Neural cell (in vitro differentiated cells): ENCODE results near the gene RBM43. TPM values are rescaled to one million over a fixed set of nuclear protein-coding genes. Genes with fewer than 3 reads are reported as not detected.

Source experiments
- H2AFZ ChIP-seq: fragments of 200-600, 300-800 bp; sonication (generic), shearing (Covaris generic); 2 replicates; pipeline ENCODE4 v1.6.0; 2014; ENCODE audit warnings: low read depth, mild to moderate bottlenecking, antibody characterized with exemption, low read length, moderate library complexity
- H3F3A ChIP-seq: fragments of 200-600 bp; shearing (Covaris generic); 2 replicates; pipeline ENCODE4 v1.6.1; 2016; ENCODE audit warnings: mild to moderate bottlenecking, moderate library complexity, mixed read lengths, antibody characterized with exemption, low read length; ENCODE audit not compliant: insufficient read depth, poor library complexity, severe bottlenecking
- H3K27ac ChIP-seq: fragments of 200-600, 300-800 bp; sonication (generic), shearing (Covaris generic); 2 replicates; pipeline ENCODE4 v1.5.1; 2014; ENCODE audit warnings: mild to moderate bottlenecking, low read length, moderate library complexity
- H3K27me3 ChIP-seq: fragments of 300-800, 200-600 bp; sonication (generic), shearing (Covaris generic); 2 replicates; pipeline ENCODE4 v1.6.0; 2014; ENCODE audit warnings: mild to moderate bottlenecking, low read depth, low read length, moderate library complexity; ENCODE audit not compliant: insufficient read depth
- H3K36me3 ChIP-seq: fragments of 300-800, 200-600 bp; sonication (generic), shearing (Covaris generic); 2 replicates; pipeline ENCODE4 v1.5.1; 2014; ENCODE audit warnings: mild to moderate bottlenecking, antibody characterized with exemption, low read length, moderate library complexity; ENCODE audit not compliant: insufficient read depth
- H3K4me2 ChIP-seq: fragments of 300-800, 200-600 bp; sonication (generic), shearing (Covaris generic); 2 replicates; pipeline ENCODE4 v1.6.0; 2014; ENCODE audit warnings: mild to moderate bottlenecking, low read length
- H3K4me3 ChIP-seq: fragments of 300-800, 200-600 bp; sonication (generic), shearing (Covaris generic); 2 replicates; pipeline ENCODE4 v1.5.1; 2014; ENCODE audit warnings: mild to moderate bottlenecking, low read length, moderate library complexity
- H3K79me2 ChIP-seq: fragments of 200-600 bp; shearing (Covaris generic); replicated peaks from 2 replicates; pipeline ENCODE4 v1.6.0; 2014; ENCODE audit warnings: mild to moderate bottlenecking, low read length, moderate library complexity; ENCODE audit not compliant: insufficient read depth
- H3K9ac ChIP-seq: fragments of 300-800, 200-600 bp; sonication (generic), shearing (Covaris generic); 2 replicates; pipeline ENCODE4 v1.6.1; 2016; ENCODE audit warnings: mild to moderate bottlenecking, low read length, mixed read lengths
- H3K9me2 ChIP-seq: fragments of 200-600 bp; shearing (Covaris generic); 2 replicates; pipeline ENCODE4 v1.6.1; 2016; ENCODE audit warnings: mild to moderate bottlenecking, low read length, mixed read lengths; ENCODE audit not compliant: insufficient read depth
- H3K9me3 ChIP-seq: fragments of 200-600, 300-800 bp; sonication (generic), shearing (Covaris generic); 2 replicates; pipeline ENCODE4 v1.6.1; 2016; ENCODE audit warnings: mild to moderate bottlenecking, mixed run types, low read length, moderate library complexity, mixed read lengths
- H4K20me1 ChIP-seq: fragments of 200-600 bp; shearing (Covaris generic); 2 replicates; pipeline ENCODE4 v1.6.1; 2016; ENCODE audit warnings: mild to moderate bottlenecking, mixed run types; ENCODE audit not compliant: insufficient read depth
- EP300 ChIP-seq: fragments of 450-650 bp; conservative IDR thresholded peaks from 2 replicates; pipeline ENCODE4 v1.6.1; 2014; ENCODE audit warnings: antibody characterized with exemption, mild to moderate bottlenecking, moderate library complexity; ENCODE audit not compliant: poor library complexity, severe bottlenecking
- EZH2 ChIP-seq: fragments of 200-600, 300-800 bp; shearing (Covaris generic), sonication (generic); IDR thresholded peaks from 2 replicates; pipeline ENCODE4 v1.6.1; 2014; ENCODE audit warnings: antibody characterized with exemption, low read length, borderline replicate concordance, mild to moderate bottlenecking; ENCODE audit not compliant: insufficient read depth, poor library complexity, severe bottlenecking
- MXI1 ChIP-seq: fragments of 450-650 bp; conservative IDR thresholded peaks from 2 replicates; pipeline ENCODE4 v1.6.1; 2014; ENCODE audit warnings: antibody characterized with exemption, mild to moderate bottlenecking; ENCODE audit not compliant: poor library complexity, severe bottlenecking
- POLR2AphosphoS5 ChIP-seq: IDR thresholded peaks from 2 replicates; pipeline ENCODE4 v1.6.1; 2012
- RAD21 ChIP-seq: fragments of 450-650 bp; conservative IDR thresholded peaks from 2 replicates; pipeline ENCODE4 v1.6.1; 2014; ENCODE audit warnings: antibody characterized with exemption, mild to moderate bottlenecking, moderate library complexity
- SMC3 ChIP-seq: fragments of 450-650 bp; conservative IDR thresholded peaks from 2 replicates; pipeline ENCODE4 v1.6.1; 2014; ENCODE audit warnings: antibody characterized with exemption, mild to moderate bottlenecking, moderate library complexity; ENCODE audit not compliant: poor library complexity
- TAF1 ChIP-seq: IDR thresholded peaks from 2 replicates; pipeline ENCODE4 v1.6.1; 2012; ENCODE audit warnings: low read depth
- polyA plus RNA-seq: library from polyadenylated mRNA; depleted of rRNA; stranded (reverse); fragments of >200 nt; gene quantifications from 2 replicates; pipeline ENCODE4 v1.2.3, GENCODE V29; 2014
- TF ChIP-seq, protein P1 (sequence below): fragments of 450-650 bp; IDR thresholded peaks from 2 replicates; pipeline ENCODE4 v1.5.1; 2014; ENCODE audit warnings: antibody characterized with exemption, mild to moderate bottlenecking, moderate library complexity; ENCODE audit not compliant: poor library complexity, severe bottlenecking
- TF ChIP-seq, protein P2 (sequence below): IDR thresholded peaks from 2 replicates; pipeline ENCODE4 v1.6.1; 2012; ENCODE audit warnings: borderline replicate concordance

RBM43 gene
- polyA plus RNA-seq, 1 donor from 2014 or later = not detected

DNA sequence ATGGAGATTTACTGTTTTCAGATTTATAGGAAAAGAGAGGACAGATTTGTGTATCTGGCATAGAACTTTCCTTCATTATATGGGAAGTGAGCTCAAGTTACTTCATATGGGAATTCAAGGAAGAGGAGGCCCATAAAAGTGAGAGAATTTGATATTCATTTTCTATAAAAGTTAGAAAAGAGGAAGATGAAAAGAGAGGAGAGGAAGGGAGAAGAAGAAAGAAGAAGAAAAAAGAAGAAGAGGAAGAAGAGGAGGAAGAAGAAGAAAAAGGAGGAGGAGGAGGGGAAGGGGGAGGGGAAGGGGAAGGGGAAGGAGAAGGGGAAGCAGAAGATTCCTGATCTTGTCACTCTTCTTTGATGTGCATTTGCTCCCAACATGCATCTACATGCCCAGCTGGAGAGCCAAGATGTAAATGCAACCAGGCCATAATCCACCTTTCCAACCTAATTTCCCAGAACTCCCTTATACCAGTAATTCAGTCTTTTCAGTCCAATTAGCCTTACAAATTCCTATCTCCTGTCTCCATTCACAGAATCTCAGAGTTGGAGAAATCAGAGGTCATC lies 43.5 kb upstream of the RBM43 start:
- H3K9me3 ChIP-seq = no peaks in the 10 kb centered on the region
- no peak overlapping the region for H2AFZ ChIP-seq
- H4K20me1 ChIP-seq = no peaks in the 10 kb centered on the region
- no peak overlapping the region for H3K9ac ChIP-seq
- H3K36me3 ChIP-seq = no peaks in the 10 kb centered on the region
- H3K27me3 ChIP-seq = no peaks in the 10 kb centered on the region
- no peaks in the 10 kb centered on the region for H3K9me2 ChIP-seq
- no peak for TF ChIP-seq TAF1
- TF ChIP-seq, protein P1, sequence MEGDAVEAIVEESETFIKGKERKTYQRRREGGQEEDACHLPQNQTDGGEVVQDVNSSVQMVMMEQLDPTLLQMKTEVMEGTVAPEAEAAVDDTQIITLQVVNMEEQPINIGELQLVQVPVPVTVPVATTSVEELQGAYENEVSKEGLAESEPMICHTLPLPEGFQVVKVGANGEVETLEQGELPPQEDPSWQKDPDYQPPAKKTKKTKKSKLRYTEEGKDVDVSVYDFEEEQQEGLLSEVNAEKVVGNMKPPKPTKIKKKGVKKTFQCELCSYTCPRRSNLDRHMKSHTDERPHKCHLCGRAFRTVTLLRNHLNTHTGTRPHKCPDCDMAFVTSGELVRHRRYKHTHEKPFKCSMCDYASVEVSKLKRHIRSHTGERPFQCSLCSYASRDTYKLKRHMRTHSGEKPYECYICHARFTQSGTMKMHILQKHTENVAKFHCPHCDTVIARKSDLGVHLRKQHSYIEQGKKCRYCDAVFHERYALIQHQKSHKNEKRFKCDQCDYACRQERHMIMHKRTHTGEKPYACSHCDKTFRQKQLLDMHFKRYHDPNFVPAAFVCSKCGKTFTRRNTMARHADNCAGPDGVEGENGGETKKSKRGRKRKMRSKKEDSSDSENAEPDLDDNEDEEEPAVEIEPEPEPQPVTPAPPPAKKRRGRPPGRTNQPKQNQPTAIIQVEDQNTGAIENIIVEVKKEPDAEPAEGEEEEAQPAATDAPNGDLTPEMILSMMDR = no peak
- TF ChIP-seq MXI1 = no peak
- no peak for TF ChIP-seq RAD21
- no peak for TF ChIP-seq POLR2AphosphoS5
- TF ChIP-seq SMC3 = no peak
- no peak for TF ChIP-seq EZH2
- H3K4me3 ChIP-seq = no peak overlapping the region
- H3K27ac ChIP-seq = no peak overlapping the region
- H3K79me2 ChIP-seq = no peaks in the 10 kb centered on the region
- H3F3A ChIP-seq = no peaks in the 10 kb centered on the region
- H3K4me2 ChIP-seq = no peak overlapping the region

GRCh38 chr2:151302879-151303278 lies 41.2 kb upstream of the RBM43 start:
- H3K79me2 ChIP-seq = no peaks in the 10 kb centered on the region
- no peak overlapping the region for H3K9ac ChIP-seq
- no peaks in the 10 kb centered on the region for H4K20me1 ChIP-seq
- H3K36me3 ChIP-seq = no peaks in the 10 kb centered on the region
- no peak overlapping the region for H2AFZ ChIP-seq
- H3K27ac ChIP-seq = no peak overlapping the region
- TF ChIP-seq TAF1 = no peak
- TF ChIP-seq EP300 = no peak
- TF ChIP-seq MXI1 = no peak
- no peak for TF ChIP-seq SMC3
- TF ChIP-seq EZH2 = no peak
- TF ChIP-seq, protein P2, sequence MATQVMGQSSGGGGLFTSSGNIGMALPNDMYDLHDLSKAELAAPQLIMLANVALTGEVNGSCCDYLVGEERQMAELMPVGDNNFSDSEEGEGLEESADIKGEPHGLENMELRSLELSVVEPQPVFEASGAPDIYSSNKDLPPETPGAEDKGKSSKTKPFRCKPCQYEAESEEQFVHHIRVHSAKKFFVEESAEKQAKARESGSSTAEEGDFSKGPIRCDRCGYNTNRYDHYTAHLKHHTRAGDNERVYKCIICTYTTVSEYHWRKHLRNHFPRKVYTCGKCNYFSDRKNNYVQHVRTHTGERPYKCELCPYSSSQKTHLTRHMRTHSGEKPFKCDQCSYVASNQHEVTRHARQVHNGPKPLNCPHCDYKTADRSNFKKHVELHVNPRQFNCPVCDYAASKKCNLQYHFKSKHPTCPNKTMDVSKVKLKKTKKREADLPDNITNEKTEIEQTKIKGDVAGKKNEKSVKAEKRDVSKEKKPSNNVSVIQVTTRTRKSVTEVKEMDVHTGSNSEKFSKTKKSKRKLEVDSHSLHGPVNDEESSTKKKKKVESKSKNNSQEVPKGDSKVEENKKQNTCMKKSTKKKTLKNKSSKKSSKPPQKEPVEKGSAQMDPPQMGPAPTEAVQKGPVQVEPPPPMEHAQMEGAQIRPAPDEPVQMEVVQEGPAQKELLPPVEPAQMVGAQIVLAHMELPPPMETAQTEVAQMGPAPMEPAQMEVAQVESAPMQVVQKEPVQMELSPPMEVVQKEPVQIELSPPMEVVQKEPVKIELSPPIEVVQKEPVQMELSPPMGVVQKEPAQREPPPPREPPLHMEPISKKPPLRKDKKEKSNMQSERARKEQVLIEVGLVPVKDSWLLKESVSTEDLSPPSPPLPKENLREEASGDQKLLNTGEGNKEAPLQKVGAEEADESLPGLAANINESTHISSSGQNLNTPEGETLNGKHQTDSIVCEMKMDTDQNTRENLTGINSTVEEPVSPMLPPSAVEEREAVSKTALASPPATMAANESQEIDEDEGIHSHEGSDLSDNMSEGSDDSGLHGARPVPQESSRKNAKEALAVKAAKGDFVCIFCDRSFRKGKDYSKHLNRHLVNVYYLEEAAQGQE = no peak
- no peak for TF ChIP-seq POLR2AphosphoS5
- TF ChIP-seq RAD21 = no peak
- TF ChIP-seq, protein P1 = no peak
- H3K4me2 ChIP-seq = no peak overlapping the region
- H3K4me3 ChIP-seq = no peak overlapping the region
- H3K9me3 ChIP-seq = no peaks in the 10 kb centered on the region
- no peaks in the 10 kb centered on the region for H3K27me3 ChIP-seq
- H3F3A ChIP-seq = no peaks in the 10 kb centered on the region
- H3K9me2 ChIP-seq = no peaks in the 10 kb centered on the region
